H1 (cell line): Measurements from ENCODE around the gene RPL3. TPM values are rescaled to one million over a fixed set of nuclear protein-coding genes. Genes with fewer than 3 reads are reported as not detected.

Experiments
- CTCF ChIA-PET: fragments of 300-600 bp; sonication (Branson Sonifier 250); formaldehyde crosslinking; loops from one replicate; lab custom pipeline; 2021; ENCODE audit not compliant: partially characterized antibody; lab: Charles Lee
- POLR2A ChIA-PET: fragments of 300-600 bp; sonication (Branson Sonifier 250); formaldehyde crosslinking; loops from one replicate; lab custom pipeline; 2021; ENCODE audit warnings: inconsistent platforms; ENCODE audit not compliant: partially characterized antibody; lab: Charles Lee
- DNase-seq, 2 experiments: peaks; one replicate each; pipeline versions ENCODE4 v3.0.0 to v3.0.0-alpha.2; 2010 to 2022; ENCODE audit warnings: low spot score in 2 of 2, low read depth in 1 of 2, mixed read lengths in 1 of 2
- FAIRE-seq: peaks from 2 replicates; lab custom pipeline; 2011; peaks lifted over from hg19 to GRCh38; lab: Jason Lieb, UNC
- H2AFZ ChIP-seq: 2 replicates; pipeline ENCODE4 v1.8.1; 2012; ENCODE audit warnings: low read length, inconsistent platforms
- H2AK5ac ChIP-seq: 2 replicates; pipeline ENCODE4 v1.6.1; 2013; ENCODE audit warnings: low read depth, low read length
- H2BK120ac ChIP-seq: replicated peaks from 2 replicates; pipeline ENCODE3; 2013; ENCODE audit warnings: low read depth, low read length, inconsistent platforms
- H2BK12ac ChIP-seq: 2 replicates; pipeline ENCODE4 v1.6.1; 2013; ENCODE audit warnings: low read depth, low read length
- H2BK15ac ChIP-seq: 2 replicates; pipeline ENCODE4 v1.6.1; 2013; ENCODE audit warnings: low read length
- H2BK20ac ChIP-seq: 2 replicates; pipeline ENCODE4 v1.6.1; 2013; ENCODE audit warnings: low read length
- H2BK5ac ChIP-seq: 2 replicates; pipeline ENCODE4 v1.6.1; 2013; ENCODE audit warnings: low read depth, low read length
- H3K14ac ChIP-seq: 2 replicates; pipeline ENCODE4 v1.6.1; 2013; ENCODE audit warnings: inconsistent platforms; ENCODE audit not compliant: insufficient read length
- H3K18ac ChIP-seq: 2 replicates; pipeline ENCODE4 v1.6.1; 2013; ENCODE audit warnings: low read length; ENCODE audit errors: extremely low read depth
- H3K23ac ChIP-seq: 2 replicates; pipeline ENCODE4 v1.6.1; 2013; ENCODE audit warnings: inconsistent platforms; ENCODE audit not compliant: insufficient read length
- H3K23me2 ChIP-seq: 2 replicates; pipeline ENCODE4 v1.6.1; 2013; ENCODE audit warnings: low read depth, low read length
- H3K27ac ChIP-seq: 2 replicates; pipeline ENCODE4 v1.6.1; 2011; ENCODE audit warnings: low read depth, low read length, inconsistent platforms
- H3K27me3 ChIP-seq, 4 experiments: replicated peaks in 1 of 4; 1 replicate in 1 of 4; 2 replicates in 3 of 4; pipeline versions ENCODE4 v1.6.1 to v1.8.1; 2011 to 2013; ENCODE audit warnings: low read length in 3 of 4, mild to moderate bottlenecking in 3 of 4, inconsistent platforms in 2 of 4, mixed read lengths in 2 of 4, moderate library complexity in 1 of 4; ENCODE audit not compliant: control insufficient read depth in 3 of 4, insufficient read depth in 3 of 4; ENCODE audit errors: extremely low read depth in 1 of 4
- H3K36me3 ChIP-seq, 4 experiments: 2 replicates each; pipeline versions ENCODE4 v1.6.1 to v1.8.1; 2011 to 2013; ENCODE audit warnings: mild to moderate bottlenecking in 4 of 4, low read length in 3 of 4, moderate library complexity in 2 of 4, control low read depth in 1 of 4, inconsistent platforms in 1 of 4; ENCODE audit not compliant: insufficient read depth in 4 of 4, control insufficient read depth in 2 of 4
- H3K4ac ChIP-seq: replicated peaks from 2 replicates; pipeline ENCODE3; 2013; ENCODE audit warnings: low read length, low read depth, mixed read lengths, inconsistent platforms; ENCODE audit not compliant: insufficient read length
- H3K4me1 ChIP-seq, 4 experiments: replicated peaks in 1 of 4; 1 replicate in 1 of 4; 2 replicates in 3 of 4; pipeline versions ENCODE4 v1.6.1 to v1.8.1; 2011 to 2013; ENCODE audit warnings: low read length in 3 of 4, inconsistent platforms in 2 of 4, mixed read lengths in 1 of 4; ENCODE audit not compliant: insufficient read depth in 4 of 4, control insufficient read depth in 3 of 4
- H3K4me2 ChIP-seq, 2 experiments: 2 replicates each; pipeline versions ENCODE4 v1.6.1 to v1.8.1; 2011 to 2013; ENCODE audit warnings: low read depth in 2 of 2, low read length in 2 of 2, control low read depth in 1 of 2, inconsistent platforms in 1 of 2, mild to moderate bottlenecking in 1 of 2; ENCODE audit not compliant: insufficient read depth in 1 of 2
- H3K4me3 ChIP-seq, 4 experiments: fragments of 200-600, 300-600 bp in 1 of 4; sonication (generic), shearing (Covaris generic), sonication (Bioruptor Twin) in 1 of 4; 2 replicates each; pipeline versions ENCODE4 v1.5.1 to v1.8.1; 2011 to 2016; ENCODE audit warnings: low read length in 4 of 4, low read depth in 3 of 4, control low read depth in 2 of 4, inconsistent platforms in 2 of 4, mild to moderate bottlenecking in 2 of 4, mixed read lengths in 1 of 4, moderate library complexity in 1 of 4; ENCODE audit not compliant: insufficient read depth in 2 of 4; ENCODE audit errors: extremely low read depth in 1 of 4
- H3K56ac ChIP-seq: replicated peaks from 2 replicates; pipeline ENCODE3; 2013; ENCODE audit warnings: low read depth, mild to moderate bottlenecking, mixed read lengths, low read length, inconsistent platforms; ENCODE audit not compliant: insufficient read length
- H3K79me1 ChIP-seq: 2 replicates; pipeline ENCODE4 v1.6.1; 2013; ENCODE audit warnings: low read depth, low read length, control low read depth
- H3K79me2 ChIP-seq, 2 experiments: 2 replicates each; pipeline versions ENCODE4 v1.6.1 to v1.8.1; 2012 to 2013; ENCODE audit warnings: low read length in 2 of 2, mild to moderate bottlenecking in 2 of 2, inconsistent platforms in 1 of 2; ENCODE audit not compliant: insufficient read depth in 2 of 2, control insufficient read depth in 1 of 2
- H3K9ac ChIP-seq, 4 experiments: replicated peaks in 1 of 4; 1 replicate in 1 of 4; 2 replicates in 3 of 4; pipeline versions ENCODE4 v1.6.1 to v1.8.1; 2011 to 2013; ENCODE audit warnings: low read depth in 3 of 4, low read length in 3 of 4, control low read depth in 2 of 4, mild to moderate bottlenecking in 2 of 4, moderate library complexity in 2 of 4, inconsistent platforms in 1 of 4; ENCODE audit errors: extremely low read depth in 1 of 4
- H3K9me3 ChIP-seq, 2 experiments: 2 replicates each; pipeline versions ENCODE4 v1.6.1 to v1.8.1; 2012 to 2013; ENCODE audit warnings: mild to moderate bottlenecking in 2 of 2, moderate library complexity in 2 of 2, control low read depth in 1 of 2, inconsistent platforms in 1 of 2, low read depth in 1 of 2, low read length in 1 of 2, mixed read lengths in 1 of 2; ENCODE audit not compliant: insufficient read depth in 2 of 2
- H4K20me1 ChIP-seq, 2 experiments: replicated peaks in 1 of 2; 2 replicates each; pipeline versions ENCODE3 to v1.8.1; 2011 to 2013; ENCODE audit warnings: inconsistent platforms in 2 of 2, low read length in 2 of 2, mild to moderate bottlenecking in 1 of 2; ENCODE audit not compliant: insufficient read depth in 2 of 2, control insufficient read depth in 1 of 2
- H4K5ac ChIP-seq: 2 replicates; pipeline ENCODE4 v1.6.1; 2013; ENCODE audit warnings: low read length, low read depth, mixed read lengths, inconsistent platforms; ENCODE audit not compliant: insufficient read length
- H4K8ac ChIP-seq: 2 replicates; pipeline ENCODE4 v1.8.0; 2013; ENCODE audit warnings: mild to moderate bottlenecking, moderate library complexity, low read length, inconsistent platforms; ENCODE audit not compliant: insufficient read depth; ENCODE audit errors: extremely low read depth
- H4K91ac ChIP-seq: replicated peaks from 2 replicates; pipeline ENCODE3; 2013; ENCODE audit warnings: low read length, mixed read lengths, inconsistent platforms; ENCODE audit not compliant: insufficient read length
- ATF2 ChIP-seq: IDR thresholded peaks from 2 replicates; pipeline ENCODE4 v1.6.1; 2012; ENCODE audit warnings: low read length, inconsistent platforms
- CBX8 ChIP-seq: fragments of 300-800, 300-1000 bp; sonication (generic); IDR thresholded peaks from 2 replicates; pipeline ENCODE4 v1.7.1; 2016; ENCODE audit warnings: low read depth, low read length, borderline replicate concordance
- CTBP2 ChIP-seq: IDR thresholded peaks from 2 replicates; pipeline ENCODE4 v1.7.0; 2011; ENCODE audit warnings: borderline replicate concordance, mild to moderate bottlenecking, moderate library complexity, mixed read lengths, low read length; ENCODE audit not compliant: insufficient read depth, insufficient read length
- EZH2 ChIP-seq: fragments of 200-600 bp; sonication (generic); IDR thresholded peaks from 2 replicates; pipeline ENCODE4 v1.7.1; 2012; ENCODE audit warnings: low read depth, mild to moderate bottlenecking, moderate library complexity, low read length, inconsistent platforms; ENCODE audit not compliant: severe bottlenecking
- GABPA ChIP-seq: IDR thresholded peaks from 2 replicates; pipeline ENCODE4 v1.6.1; 2011; ENCODE audit warnings: mild to moderate bottlenecking, low read length, moderate library complexity, borderline replicate concordance; ENCODE audit not compliant: insufficient read depth
- JUND ChIP-seq: IDR thresholded peaks from 2 replicates; pipeline ENCODE4 v1.6.1; 2011; ENCODE audit warnings: mild to moderate bottlenecking, improper control_type of control experiment, low read length
- KDM1A ChIP-seq: fragments of 200-600, 300-600 bp; sonication (generic); IDR thresholded peaks from 2 replicates; pipeline ENCODE4 v1.7.1; 2016; ENCODE audit warnings: mild to moderate bottlenecking, low read length, borderline replicate concordance
- MAFK ChIP-seq: IDR thresholded peaks from 2 replicates; pipeline ENCODE4 v1.6.1; 2012; ENCODE audit warnings: low read depth, mild to moderate bottlenecking, improper control_type of control experiment, low read length
- MAX ChIP-seq: IDR thresholded peaks from 2 replicates; pipeline ENCODE4 v1.6.1; 2012; ENCODE audit warnings: inconsistent platforms
- SP2 ChIP-seq: IDR thresholded peaks from 2 replicates; pipeline ENCODE4 v1.6.1; 2012; ENCODE audit warnings: mild to moderate bottlenecking, low read length, inconsistent platforms
- TBP ChIP-seq: IDR thresholded peaks from 2 replicates; pipeline ENCODE4 v1.6.1; 2011; ENCODE audit warnings: low read depth, low read length, improper control_type of control experiment
- TCF12 ChIP-seq: IDR thresholded peaks from 2 replicates; pipeline ENCODE4 v1.6.1; 2011; ENCODE audit warnings: low read depth, mild to moderate bottlenecking, low read length
- WGBS, 2 experiments: shearing (Covaris generic) in 1 of 2; methylation state at CpG; one replicate each; pipeline versions ENCODE4 v1.1.6 to v1.1.7; 2013 to 2015; ENCODE audit warnings: low lambda C conversion rate in 2 of 2, mixed read lengths in 2 of 2, inconsistent platforms in 1 of 2, low coverage in 1 of 2, missing lambda C conversion rate in 1 of 2; ENCODE audit not compliant: insufficient replicate concordance in 2 of 2, insufficient coverage in 1 of 2, insufficient read length in 1 of 2; ENCODE audit errors: extremely low coverage in 1 of 2, missing lambda C conversion rate in 1 of 2; 5-methylcytosine and 5-hydroxymethylcytosine counted together
- polyA plus RNA-seq, 7 experiments: library from polyadenylated mRNA; depleted of rRNA in 3 of 7; stranded (reverse) in 5 of 7; unstranded in 2 of 7; fragments of >200 nt in 5 of 7; fragments of 200-250 nt in 2 of 7; gene quantifications; 1 replicate in 5 of 7; 2 replicates in 1 of 7; 4 replicates in 1 of 7; pipeline versions ENCODE4 v1.2.1 to v1.2.3, GENCODE V29; 2011 to 2013; ENCODE audit warnings: missing spikeins in 2 of 7, mixed read lengths in 2 of 7
- total RNA-seq: library from RNA; stranded (reverse); fragmentation: NEBNext Ultra II Directional; extraction: Animal tissue kit (Norgen Biotek cat#: 25700); gene quantifications from 2 replicates; pipeline ENCODE4 v1.2.1, GENCODE V29; 2021

RPL3 gene
- total and polyA plus RNA-seq, 2 of the 8 experiments (the other 6 are each of a cell fraction or from before 2014, with no cell fraction given), result 2,865 to 5,466 TPM

- Histone ChIP-seq H3K23ac (no peak overlapping the region), H3K23me2 (no peaks in the 10 kb centered on the region), H2BK12ac (no peak overlapping the region; the same call in 1 of the 2 replicates), H3K56ac (no peak overlapping the region), H2AK5ac (no peak overlapping the region), H4K20me1 (no peaks in the 10 kb centered on the region), H3K4me3 (no peak overlapping the region), H3K18ac (no peak overlapping the region), H3K9me3 (0 out of 4 replicates have a peak, but pooled peaks cover 0 to 2% of the 10 kb centered on the region in 2 experiments), H2BK20ac (no peak overlapping the region), H3K4me2 (no peak overlapping the region), H3K27ac (no peak overlapping the region), H3K4me1 (peaks cover 0 to 7% (median under 1%) of the 10 kb centered on the region in 4 experiments; a peak in 2 of 7 replicates), H3K79me1 (no peaks in the 10 kb centered on the region), H3K36me3 (no peaks in the 10 kb centered on the region), H2BK15ac (no peak overlapping the region), H3K4ac (no peak overlapping the region), H2BK120ac (no peak overlapping the region), H3K27me3 (no peaks in the 10 kb centered on the region; a peak in 1 of 7 replicates), H3K79me2 (no peaks in the 10 kb centered on the region), H2BK5ac (no peak overlapping the region), H4K8ac (no peak overlapping the region), H3K9ac (no peak overlapping the region), H4K91ac (no peak overlapping the region), H2AFZ (no peak overlapping the region), H3K14ac (no peak overlapping the region), H4K5ac (no peak overlapping the region)
- POLR2A ChIA-PET, result interaction anchor here (1.0 to 1.3 kb wide), 2 partner anchors 15 to 40 kb away, joined by 3 to 4 read pairs; no protein-coding TSS in a partner anchor
- FAIRE-seq, result no peak
- DNase-seq, result no peak
- CTCF ChIA-PET, result interaction anchor here (1.7 kb wide), 1 partner anchor 39 kb away, joined by 5 read pairs; no protein-coding TSS in a partner anchor
- WGBS, 2 experiments, result 92% methylated on average over 9 of the region's 9 CpGs; no CpG with 5 or more reads in 1 of the 2 experiments
- TF ChIP-seq MAX (no peak), GABPA (no peak), EZH2 (no peak), CTBP2 (no peak), TBP (no peak), KDM1A (no peak; the same call in 1 of the 2 replicates), ATF2 (no peak), CBX8 (no peak), TCF12 (no peak), JUND (no peak), MAFK (no peak), SP2 (no peak)
Measured at GRCh38 chr22:39270792-39271191, 48.6 kb downstream of the RPL3 start.
